HCT116 (cell line): ENCODE results near the gene USP28. TPM values are rescaled to one million over a fixed set of nuclear protein-coding genes. Genes with fewer than 3 reads are reported as not detected.

Experiments
- ATAC-seq: fragments of 200-7000 bp; cut with Tn5 transposase; 2 replicates; pipeline ENCODE4 v1.9.1; 2020; ENCODE audit warnings: mild to moderate bottlenecking, moderate library complexity
- BruUV-seq: library from RNA; stranded (reverse); fragments of 400-500 nt; replicated peaks from 2 replicates; lab custom pipeline; 2021; lab: Mats Ljungman, UMichigan
- CTCF ChIA-PET: fragments of 300-600 bp; sonication (Branson Sonifier 250); formaldehyde crosslinking; loops from one replicate; lab custom pipeline; 2021; ENCODE audit warnings: antibody characterized with exemption; lab: Charles Lee
- POLR2A ChIA-PET: fragments of 300-600, 350-600 bp; sonication (Branson Sonifier 250); formaldehyde crosslinking; loops from one replicate; lab custom pipeline; 2021; ENCODE audit warnings: antibody characterized with exemption; lab: Charles Lee
- RAD21 ChIA-PET, 2 experiments: fragments of 300-600 bp; sonication (Branson Sonifier 250); formaldehyde crosslinking; loops; one replicate each; lab custom pipeline; 2023; ENCODE audit warnings: low total read pairs in 2 of 2; ENCODE audit not compliant: uncharacterized antibody in 2 of 2, unreplicated experiment in 2 of 2, low non-redundant PET in 1 of 2; lab: Charles Lee
- DNase-seq: peaks from one replicate; pipeline ENCODE4 v3.0.0-alpha.2; 2010; ENCODE audit warnings: low read depth, low spot score
- H2AFZ ChIP-seq: fragments of 200-600 bp; shearing (Covaris generic), sonication (generic); 2 replicates; pipeline ENCODE4 v1.6.1; 2017; ENCODE audit warnings: low read depth, mixed run types, mixed read lengths, antibody characterized with exemption, low read length; ENCODE audit not compliant: poor library complexity, severe bottlenecking
- H3K27ac ChIP-seq: 2 replicates; pipeline ENCODE4 v1.5.1; 2012; ENCODE audit warnings: low read depth, low read length
- H3K27me3 ChIP-seq: fragments of 200-600 bp; sonication (generic); 2 replicates; pipeline ENCODE4 v1.6.1; 2016; ENCODE audit warnings: mixed run types, low read length, mixed read lengths; ENCODE audit not compliant: insufficient read depth
- H3K36me3 ChIP-seq, 2 experiments: fragments of 200-500 bp in 1 of 2; fragments of 200-600 bp in 1 of 2; sonication (Bioruptor generic) in 1 of 2; sonication (generic) in 1 of 2; 2 replicates each; pipeline versions ENCODE4 v1.5.1 to v1.6.1; 2014 to 2016; ENCODE audit warnings: low read length in 2 of 2, inconsistent platforms in 1 of 2, mixed read lengths in 1 of 2, mixed run types in 1 of 2; ENCODE audit not compliant: insufficient read depth in 2 of 2, control insufficient read depth in 1 of 2
- H3K4me1 ChIP-seq, 2 experiments: fragments of 200-600 bp in 1 of 2; sonication (generic) in 1 of 2; 2 replicates each; pipeline versions ENCODE4 v1.5.1 to v1.6.1; 2012 to 2017; ENCODE audit warnings: low read length in 2 of 2, inconsistent platforms in 1 of 2, mild to moderate bottlenecking in 1 of 2, mixed read lengths in 1 of 2, mixed run types in 1 of 2, moderate library complexity in 1 of 2; ENCODE audit not compliant: insufficient read depth in 2 of 2, control insufficient read depth in 1 of 2
- H3K4me2 ChIP-seq: fragments of 200-600 bp; sonication (generic); 2 replicates; pipeline ENCODE4 v1.6.1; 2017; ENCODE audit warnings: mixed run types, low read length, mixed read lengths
- H3K4me3 ChIP-seq, 2 experiments: fragments of 200-600 bp in 1 of 2; sonication (generic) in 1 of 2; replicated peaks in 1 of 2; 2 replicates each; pipeline ENCODE4 v1.5.1; 2011 to 2016; ENCODE audit warnings: low read length in 2 of 2, control low read depth in 1 of 2, low read depth in 1 of 2, mild to moderate bottlenecking in 1 of 2, mixed read lengths in 1 of 2, mixed run types in 1 of 2
- H3K79me2 ChIP-seq: fragments of 200-600 bp; sonication (generic); 2 replicates; pipeline ENCODE4 v1.6.1; 2017; ENCODE audit warnings: mild to moderate bottlenecking, mixed run types, low read length, moderate library complexity, mixed read lengths; ENCODE audit not compliant: insufficient read depth
- H3K9ac ChIP-seq: fragments of 200-600 bp; sonication (generic); 2 replicates; pipeline ENCODE4 v1.6.1; 2016; ENCODE audit warnings: low read length, mixed read lengths
- H3K9me2 ChIP-seq: fragments of 200-600 bp; sonication (generic), shearing (Covaris generic); 2 replicates; pipeline ENCODE4 v1.6.1; 2017; ENCODE audit warnings: mixed run types, mild to moderate bottlenecking, moderate library complexity; ENCODE audit not compliant: insufficient read depth
- H3K9me3 ChIP-seq, 2 experiments: fragments of 200-500 bp in 1 of 2; fragments of 200-600 bp in 1 of 2; sonication (Bioruptor generic) in 1 of 2; sonication (generic) in 1 of 2; 2 replicates each; pipeline ENCODE4 v1.6.1; 2014 to 2017; ENCODE audit warnings: low read length in 2 of 2, mixed read lengths in 2 of 2, inconsistent platforms in 1 of 2, low read depth in 1 of 2, mild to moderate bottlenecking in 1 of 2, mixed run types in 1 of 2, moderate library complexity in 1 of 2; ENCODE audit not compliant: control insufficient read depth in 1 of 2, insufficient read depth in 1 of 2
- H4K20me1 ChIP-seq: fragments of 200-600 bp; sonication (generic), shearing (Covaris generic); 2 replicates; pipeline ENCODE4 v1.6.1; 2017; ENCODE audit warnings: mixed run types, mild to moderate bottlenecking, moderate library complexity; ENCODE audit not compliant: insufficient read depth
- ATF3 ChIP-seq: IDR thresholded peaks from 2 replicates; pipeline ENCODE4 v1.6.1; 2012
- CEBPB ChIP-seq: IDR thresholded peaks from 2 replicates; pipeline ENCODE4 v1.6.1; 2012; ENCODE audit warnings: low read depth
- EZH2 ChIP-seq: fragments of 200-600 bp; sonication (generic); IDR thresholded peaks from 2 replicates; pipeline ENCODE4 v1.6.1; 2017; ENCODE audit warnings: antibody characterized with exemption, mixed run types
- MAX ChIP-seq: IDR thresholded peaks from 2 replicates; pipeline ENCODE4 v1.6.1; 2012
- POLR2AphosphoS5 ChIP-seq: IDR thresholded peaks from 2 replicates; pipeline ENCODE4 v1.6.1; 2011; ENCODE audit warnings: mild to moderate bottlenecking, low read depth, low read length, moderate library complexity
- SIN3A ChIP-seq: IDR thresholded peaks from 2 replicates; pipeline ENCODE4 v1.6.1; 2012; ENCODE audit warnings: low read depth
- ZBTB33 ChIP-seq: IDR thresholded peaks from 2 replicates; pipeline ENCODE4 v1.6.1; 2011; ENCODE audit warnings: mild to moderate bottlenecking, low read length, moderate library complexity; ENCODE audit not compliant: insufficient replicate concordance; ENCODE audit errors: extremely low read depth
- ZFX ChIP-seq: fragments of 450-650 bp; IDR thresholded peaks from 2 replicates; pipeline ENCODE4 v1.6.1; 2017
- intact Hi-C: fragments of 100-400 bp; cut with micrococcal nuclease; formaldehyde crosslinking; loops from 2 replicates; pipeline ENCODE4 v1.10.0; 2022
- total RNA-seq: library from RNA; stranded (reverse); gene quantifications from one replicate; pipeline ENCODE4 v1.2.1, GENCODE V29; 2021; ENCODE audit not compliant: unreplicated experiment

The USP28 gene
- total RNA-seq, 1 experiment from 2014 or later: 23.5 TPM

- no peaks in the 10 kb centered on the region for H3K9me2 ChIP-seq
- intact Hi-C loops: no loop called here
- no peak overlapping the region for H3K4me3 ChIP-seq
- H3K27me3 ChIP-seq: no peaks in the 10 kb centered on the region
- no peaks in the 10 kb centered on the region for H4K20me1 ChIP-seq
- H2AFZ ChIP-seq: no peak overlapping the region
- H3K9ac ChIP-seq: no peak overlapping the region
- ATAC-seq: no peak
- no peaks in the 10 kb centered on the region for H3K36me3 ChIP-seq
- TF ChIP-seq ZFX (no peak), CEBPB (peak; percentile 39; the same call in 1 of the 2 replicates), ZBTB33 (no peak), SIN3A (no peak), EZH2 (no peak), MAX (no peak), ATF3 (no peak), POLR2AphosphoS5 (no peak)
- TF ChIP-seq, all 23 proteins: peak for 1
- H3K9me3 ChIP-seq: no peaks in the 10 kb centered on the region
- ChIA-PET RAD21 (interaction anchor here in 1 of 2 experiments (0.5 kb wide), 1 partner anchor 62 kb away, joined by 3 read pairs; no protein-coding TSS in a partner anchor), POLR2A (no interaction called here), CTCF (interaction anchor here (1.3 to 1.8 kb wide), 2 partner anchors 9 to 12 kb away, joined by 3 to 7 read pairs; partner anchors contain the start of gene USP28)
- H3K4me2 ChIP-seq: no peak overlapping the region
- H3K79me2 ChIP-seq: no peaks in the 10 kb centered on the region
- H3K27ac ChIP-seq: no peak overlapping the region
- H3K4me1 ChIP-seq: no peaks in the 10 kb centered on the region; a peak in 1 of 4 replicates
- no peak for DNase-seq
- BruUV-seq: no TSS peak
Measured at GRCh38 chr11:113884361-113884836, 9.0 kb upstream of the USP28 start.
